ENCODE data around the gene FAM118B.

FAM118B gene

DNA sequence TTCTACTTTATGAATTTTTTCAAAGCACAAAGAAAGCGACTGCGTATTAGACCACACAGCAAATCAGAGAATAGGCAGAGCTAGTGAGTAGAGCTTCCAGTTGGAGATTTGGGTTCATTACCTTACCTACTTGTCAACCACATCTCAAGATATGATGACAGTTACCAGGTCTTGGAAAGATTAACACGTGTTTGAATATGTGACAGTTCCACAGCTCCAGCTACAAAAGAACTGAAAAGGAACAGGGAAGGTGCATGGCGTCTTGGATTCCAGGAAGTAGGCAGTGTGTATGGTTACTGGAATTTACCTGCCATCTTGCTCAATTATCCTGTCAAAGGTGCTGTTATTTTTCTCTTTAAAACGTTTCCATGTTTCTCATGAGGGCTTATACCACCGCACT, 76.7 kb downstream of the FAM118B start:
- TF ChIP-seq CTCF (conservative IDR thresholded peaks at IDR 0.05; ENCODE audit: low read depth, low read length): no peak
- H3K4me2 ChIP-seq: no peak overlapping the region
- no peaks in the 10 kb centered on the region for H4K20me1 ChIP-seq (ENCODE audit: insufficient read depth)
- no peaks in the 10 kb centered on the region for H3K36me3 ChIP-seq (ENCODE audit: insufficient read depth)
- H3K79me2 ChIP-seq (ENCODE audit: insufficient read depth, low read depth): peaks cover 5% of the 10 kb centered on the region; the same call in 1 of the 2 replicates
- no peaks in the 10 kb centered on the region for H3K27me3 ChIP-seq (ENCODE audit: insufficient read depth, low read depth)
- H3K9ac ChIP-seq: no peak overlapping the region
- H2AFZ ChIP-seq (ENCODE audit: low read depth): no peak overlapping the region
- H3K27ac ChIP-seq: no peak overlapping the region
- no peak overlapping the region for H3K4me3 ChIP-seq (IDR thresholded peaks at IDR 0.05; ENCODE audit: insufficient read depth, low read depth, low read length)
- peaks cover 18% of the 10 kb centered on the region for H3K4me1 ChIP-seq (ENCODE audit: low read depth, poor library complexity, severe bottlenecking)

- Histone ChIP-seq H3K27me3 (ENCODE audit: insufficient read depth, low read depth) (no peaks in the 10 kb centered on the region), H3K36me3 (ENCODE audit: insufficient read depth) (no peaks in the 10 kb centered on the region), H2AFZ (ENCODE audit: low read depth) (no peak overlapping the region), H3K4me3 (IDR thresholded peaks at IDR 0.05; ENCODE audit: insufficient read depth, low read depth, low read length) (no peak overlapping the region), H3K9ac (no peak overlapping the region), H4K20me1 (ENCODE audit: insufficient read depth) (no peaks in the 10 kb centered on the region), H3K4me2 (no peak overlapping the region), H3K79me2 (ENCODE audit: insufficient read depth, low read depth) (0 out of 2 replicates have a peak, but pooled peaks cover 5% of the 10 kb centered on the region), H3K27ac (no peak overlapping the region), H3K4me1 (ENCODE audit: low read depth, poor library complexity, severe bottlenecking) (no peaks in the 10 kb centered on the region)
- no peak for TF ChIP-seq CTCF (conservative IDR thresholded peaks at IDR 0.05; ENCODE audit: low read depth, low read length)
These were observed 79.3 kb downstream of the FAM118B start for GRCh38 chr11:126290887-126291286.

DNA sequence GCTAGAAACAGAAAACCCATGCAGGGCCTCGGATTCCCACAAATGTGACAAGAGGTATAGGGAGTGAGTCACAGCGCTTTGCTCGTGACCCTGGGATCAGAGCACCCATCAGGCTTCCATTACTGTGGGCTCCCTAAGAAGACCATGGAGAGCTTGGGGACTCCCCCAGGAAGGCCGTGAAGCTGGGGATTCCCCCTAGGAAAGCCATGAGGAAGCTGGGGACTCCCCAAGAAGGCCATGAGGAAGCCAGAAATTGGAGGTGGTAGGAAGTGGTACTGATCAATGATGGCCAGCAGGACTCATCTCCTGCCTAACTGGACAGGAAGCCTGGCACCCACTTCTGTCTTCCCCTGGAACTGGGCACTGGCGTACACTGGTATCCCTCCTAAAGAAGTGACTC, 82.1 kb downstream of the FAM118B start:
- no peaks in the 10 kb centered on the region for H3K27me3 ChIP-seq (ENCODE audit: insufficient read depth, low read depth)
- no peak overlapping the region for H3K4me2 ChIP-seq
- H3K4me1 ChIP-seq (ENCODE audit: low read depth, poor library complexity, severe bottlenecking): no peaks in the 10 kb centered on the region
- H4K20me1 ChIP-seq (ENCODE audit: insufficient read depth): no peaks in the 10 kb centered on the region
- TF ChIP-seq CTCF (conservative IDR thresholded peaks at IDR 0.05; ENCODE audit: low read depth, low read length): no peak
- H3K36me3 ChIP-seq (ENCODE audit: insufficient read depth): no peaks in the 10 kb centered on the region
- H3K4me3 ChIP-seq (IDR thresholded peaks at IDR 0.05; ENCODE audit: insufficient read depth, low read depth, low read length): no peak overlapping the region
- H2AFZ ChIP-seq (ENCODE audit: low read depth): no peak overlapping the region
- H3K27ac ChIP-seq: no peak overlapping the region
- no peak overlapping the region for H3K9ac ChIP-seq
- H3K79me2 ChIP-seq (ENCODE audit: insufficient read depth, low read depth): no peaks in the 10 kb centered on the region

- H3K79me2 ChIP-seq (ENCODE audit: insufficient read depth, low read depth): no peaks in the 10 kb centered on the region
- H3K36me3 ChIP-seq (ENCODE audit: insufficient read depth): no peaks in the 10 kb centered on the region
- no peak overlapping the region for H2AFZ ChIP-seq (ENCODE audit: low read depth)
- H4K20me1 ChIP-seq (ENCODE audit: insufficient read depth): no peaks in the 10 kb centered on the region
- H3K9ac ChIP-seq: no peak overlapping the region
- no peak for TF ChIP-seq CTCF (conservative IDR thresholded peaks at IDR 0.05; ENCODE audit: low read depth, low read length)
- H3K27ac ChIP-seq: no peak overlapping the region
- no peak overlapping the region for H3K4me3 ChIP-seq (IDR thresholded peaks at IDR 0.05; ENCODE audit: insufficient read depth, low read depth, low read length)
- no peak overlapping the region for H3K4me2 ChIP-seq
- no peaks in the 10 kb centered on the region for H3K27me3 ChIP-seq (ENCODE audit: insufficient read depth, low read depth)
- no peaks in the 10 kb centered on the region for H3K4me1 ChIP-seq (ENCODE audit: low read depth, poor library complexity, severe bottlenecking)
These were observed 85.4 kb downstream of the FAM118B start for GRCh38 chr11:126297004-126297403.

Measured in KMS-11 (cell line).